H54 (cell line): ENCODE results near the gene EXOSC1.
A peak's percentile ranks its signal among the peaks of the same experiment; 100 is the strongest.
"Not testable (repeated sequence)": the region's sequence is repeated elsewhere in the genome, so short reads cannot be mapped to it uniquely, and the experiment has no call there.

ENCODE experiments used
- DNase-seq: peaks from one replicate; pipeline ENCODE4 v3.0.0; 2011; ENCODE audit warnings: low spot score, mixed read lengths; ENCODE audit not compliant: insufficient read length
- FAIRE-seq: peaks from 3 replicates; lab custom pipeline; 2011; peaks lifted over from hg19 to GRCh38; lab: Jason Lieb, UNC
- POLR2A ChIP-seq: IDR thresholded peaks from 2 replicates; pipeline ENCODE4 v1.6.1; 2011; ENCODE audit warnings: low read depth, mild to moderate bottlenecking, low read length

EXOSC1 gene

GRCh38 chr10:97445722-97446639 is at the start of gene EXOSC1, which contains the start of gene ZDHHC16:
TSS of gene EXOSC1 (minus strand) at chr10:97446006. CDS start at chr10:97445985, 21 bp downstream.
TSS of gene ZDHHC16 (plus strand) at chr10:97446175. CDS start at chr10:97451676, 5,501 bp downstream.
- FAIRE-seq (peak; percentile 89), DNase-seq (peak; percentile 99)
- TF ChIP-seq POLR2A = peak; percentile 78

GRCh38 chr10:97494863-97495506 is 49.2 kb upstream of the EXOSC1 start:
- no peak for DNase-seq
- FAIRE-seq = no peak
- TF ChIP-seq POLR2A = no peak

- TF ChIP-seq POLR2A = no peak
- no peak for FAIRE-seq
- no peak for DNase-seq
These were observed 48.3 kb upstream of the EXOSC1 start for GRCh38 chr10:97494151-97494550.

GRCh38 chr10:97490592-97490991 is 44.8 kb upstream of the EXOSC1 start:
- no peak for TF ChIP-seq POLR2A

GRCh38 chr10:97485647-97486281 is 40.0 kb upstream of the EXOSC1 start:
- no peak for DNase-seq
- TF ChIP-seq POLR2A = no peak
- FAIRE-seq = no peak

More at GRCh38 chr10:97490592-97490991, 44.8 kb upstream of the EXOSC1 start:
- DNase-seq = no peak
- no peak for FAIRE-seq

GRCh38 chr10:97483921-97484320 is 38.1 kb upstream of the EXOSC1 start:
- DNase-seq (no peak), FAIRE-seq (no peak)
- no peak for TF ChIP-seq POLR2A

GRCh38 chr10:97483506-97483905 is 37.7 kb upstream of the EXOSC1 start:
- FAIRE-seq (no peak), DNase-seq (no peak)
- no peak for TF ChIP-seq POLR2A

- TF ChIP-seq POLR2A = no peak
- DNase-seq (no peak), FAIRE-seq (no peak)
These were observed 36.6 kb upstream of the EXOSC1 start for GRCh38 chr10:97482381-97482780.

GRCh38 chr10:97481071-97481470 is 35.3 kb upstream of the EXOSC1 start:
- DNase-seq (no peak), FAIRE-seq (no peak)
- TF ChIP-seq POLR2A = no peak

- FAIRE-seq (no peak), DNase-seq (no peak)
These were observed 34.1 kb upstream of the EXOSC1 start for GRCh38 chr10:97479939-97480338.

GRCh38 chr10:97479410-97479809 is 33.6 kb upstream of the EXOSC1 start:
- peak; percentile 36 for FAIRE-seq
- not testable (repeated sequence) for DNase-seq

More at GRCh38 chr10:97479939-97480338, 34.1 kb upstream of the EXOSC1 start:
- no peak for TF ChIP-seq POLR2A

- DNase-seq = no peak
- TF ChIP-seq POLR2A = no peak
- no peak for FAIRE-seq
These were observed 30.3 kb upstream of the EXOSC1 start for GRCh38 chr10:97475936-97476594.

- FAIRE-seq = no peak
- TF ChIP-seq POLR2A = no peak
- no peak for DNase-seq
These were observed 29.1 kb upstream of the EXOSC1 start for GRCh38 chr10:97474918-97475317.

GRCh38 chr10:97468781-97469180 is 23.0 kb upstream of the EXOSC1 start:
- FAIRE-seq, DNase-seq: not testable (repeated sequence)
